DMS 273 (cell line): ENCODE results near the gene FAM83G.

Source experiments
- DNase-seq: peaks from one replicate; lab custom pipeline; 2025; ENCODE audit not compliant: unreplicated experiment; lab: John Stamatoyannopoulos, UW

Gene FAM83G

DNA sequence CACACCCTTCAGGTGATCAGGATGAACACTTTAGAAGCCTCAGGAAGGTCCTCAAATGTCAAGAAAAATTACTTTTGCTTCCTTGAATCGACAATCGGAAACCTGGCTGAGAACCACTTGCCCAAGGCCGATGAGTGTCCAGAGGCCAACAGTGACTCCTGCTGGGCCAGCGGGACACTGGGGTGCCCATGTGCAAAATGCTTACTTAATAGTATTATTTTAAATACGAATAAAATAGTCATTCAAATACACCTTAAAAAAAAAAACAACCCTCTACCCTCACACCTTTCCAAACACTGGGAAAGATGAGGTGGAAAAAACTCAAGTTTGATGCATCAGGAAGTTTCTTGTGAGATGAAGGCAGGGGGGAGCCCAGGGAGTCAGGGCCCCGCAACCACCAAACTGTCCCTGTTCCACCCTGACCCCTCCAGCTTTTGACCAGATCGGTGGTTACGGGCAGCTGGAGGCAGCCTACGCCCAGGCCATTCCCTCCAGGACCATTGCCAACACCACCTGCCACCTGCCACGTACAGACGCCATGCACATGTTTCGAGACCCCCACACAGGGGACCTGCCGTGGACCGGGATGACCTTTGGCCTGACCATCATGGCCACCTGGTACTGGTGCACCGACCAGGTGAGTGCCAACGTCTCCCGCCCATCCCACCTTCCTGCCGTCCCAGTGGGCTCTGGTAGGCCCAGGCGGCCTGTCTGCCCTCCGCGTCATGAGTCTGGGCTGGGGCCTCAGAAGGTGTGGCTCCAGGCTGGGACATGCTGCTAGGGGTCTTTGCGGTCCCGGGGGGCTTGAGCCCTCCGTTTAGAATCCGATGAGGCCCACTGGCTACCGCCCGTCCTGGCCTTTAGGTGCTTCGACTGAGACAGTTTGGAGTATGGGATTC lies 33.7 kb downstream of the FAM83G start:
- no peak for DNase-seq

DNA sequence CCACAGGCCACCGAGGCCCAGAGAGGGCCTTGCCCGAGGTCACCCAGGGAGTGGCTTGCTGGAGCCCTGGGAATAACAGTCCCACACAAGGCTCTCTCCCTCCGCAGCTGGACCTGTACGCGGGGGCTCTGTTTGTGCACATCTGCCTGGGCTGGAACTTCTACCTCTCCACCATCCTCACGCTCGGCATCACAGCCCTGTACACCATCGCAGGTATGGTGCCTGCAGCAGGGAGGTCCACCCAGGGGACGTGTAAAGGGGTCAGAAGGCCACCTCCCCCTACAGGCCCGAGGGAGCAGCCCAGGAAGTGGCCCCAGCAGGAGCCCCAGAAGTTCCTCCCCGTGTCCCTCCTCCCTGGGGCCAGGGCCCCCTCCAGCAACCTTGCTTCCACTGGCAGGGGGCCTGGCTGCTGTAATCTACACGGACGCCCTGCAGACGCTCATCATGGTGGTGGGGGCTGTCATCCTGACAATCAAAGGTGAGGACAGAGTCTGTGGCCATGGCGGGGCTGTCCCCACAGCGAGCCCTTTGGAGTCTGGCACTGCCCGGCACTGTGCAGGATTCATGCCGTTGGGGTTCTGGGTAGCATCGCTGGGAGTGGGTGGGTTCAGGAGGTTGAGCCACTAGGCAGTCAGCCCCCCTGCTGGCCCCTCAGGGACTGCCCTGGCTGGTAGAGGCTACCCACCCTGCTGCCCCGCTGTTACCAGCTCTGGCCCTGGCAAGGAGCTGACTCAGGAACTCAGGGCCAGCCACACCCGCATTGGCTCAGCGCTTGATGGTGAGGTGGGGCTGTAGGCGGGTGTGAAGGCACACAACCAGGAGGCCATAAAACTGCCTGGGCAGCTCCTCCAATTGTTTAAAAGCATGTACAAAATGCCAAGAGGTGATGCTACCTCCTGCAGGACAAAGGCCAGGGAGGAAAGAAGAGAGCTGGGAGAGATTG lies 35.3 kb downstream of the FAM83G start:
- DNase-seq = no peak

DNA sequence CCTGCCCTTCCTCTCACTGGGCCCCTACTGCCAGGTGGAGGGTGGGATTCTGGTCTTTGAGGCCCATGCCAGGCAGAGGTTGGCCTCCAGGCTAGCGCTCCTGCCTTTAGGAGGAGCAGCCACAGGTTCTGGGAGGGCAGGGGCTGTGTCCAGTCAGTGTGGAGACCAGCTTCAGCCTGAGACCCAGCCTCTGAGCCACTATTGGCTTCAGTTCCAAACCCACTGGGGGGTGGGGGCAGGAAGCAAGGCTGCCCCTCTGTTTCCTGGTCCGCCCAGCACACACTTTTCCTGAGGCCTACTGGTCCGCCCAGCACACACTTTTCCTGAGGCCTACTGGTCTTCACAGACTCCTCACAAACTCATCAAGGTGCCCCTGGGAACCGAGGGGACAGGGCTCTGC lies 36.2 kb downstream of the FAM83G start:
- no peak for DNase-seq

DNA sequence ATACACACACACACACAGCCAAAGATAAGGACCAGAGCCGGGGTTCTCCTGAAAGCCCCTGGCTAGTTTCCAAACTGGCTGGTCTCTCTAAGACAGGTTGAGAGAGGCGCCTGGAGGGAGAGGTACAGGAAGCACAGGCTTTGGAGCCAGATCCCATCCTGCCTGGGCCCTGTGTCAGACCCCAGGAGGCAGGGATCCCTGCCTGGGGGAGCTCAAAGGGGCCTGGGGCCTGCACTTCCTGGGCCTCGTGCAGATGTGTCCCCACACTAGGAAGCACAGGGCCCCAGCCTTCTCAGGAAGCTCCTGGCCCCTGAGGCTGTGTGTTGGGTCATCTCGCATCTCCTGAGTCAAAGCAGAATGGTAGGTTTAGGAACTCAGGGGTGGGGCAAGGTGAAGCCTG lies 36.6 kb downstream of the FAM83G start:
- peak; percentile 65 for DNase-seq

DNA sequence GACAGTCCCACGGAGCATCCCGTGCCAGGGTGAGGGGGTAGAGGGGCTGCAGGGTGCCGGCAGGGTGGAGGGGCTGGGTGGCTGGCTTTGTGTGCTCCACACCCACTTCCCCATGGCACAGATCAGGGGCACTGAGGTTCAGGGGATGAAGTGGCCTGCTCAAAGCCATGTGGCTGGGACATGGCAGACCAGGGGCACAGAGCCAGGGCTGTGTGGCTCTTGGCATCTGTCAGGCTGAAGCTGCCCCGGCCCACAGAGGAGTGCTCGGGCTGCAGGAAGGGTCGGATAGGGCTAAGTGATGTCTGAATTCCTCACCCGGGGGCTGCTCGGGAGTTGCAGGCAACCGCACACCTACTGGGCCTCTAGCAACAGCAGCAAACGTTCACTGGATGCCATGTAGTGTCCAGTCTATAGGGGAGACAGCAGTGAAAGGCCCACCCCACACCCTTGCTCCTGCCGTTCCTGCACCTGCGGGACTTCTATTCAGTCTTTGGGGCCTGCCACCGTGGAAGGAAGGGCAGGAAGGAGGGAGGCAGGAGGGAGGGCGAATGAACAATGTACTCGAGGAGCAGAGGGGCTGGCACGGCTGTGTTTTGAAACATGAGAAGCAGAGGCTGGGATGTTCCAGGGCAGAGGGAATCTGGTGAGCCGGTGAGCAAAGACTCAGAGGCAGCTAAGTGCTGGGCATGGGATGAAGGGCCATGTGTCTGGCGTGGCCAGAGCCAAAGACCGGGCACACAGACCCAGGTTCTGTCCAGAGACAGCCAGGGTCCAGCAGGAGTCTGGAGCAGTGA lies 37.5 kb downstream of the FAM83G start:
- peak; percentile 88 for DNase-seq

DNA sequence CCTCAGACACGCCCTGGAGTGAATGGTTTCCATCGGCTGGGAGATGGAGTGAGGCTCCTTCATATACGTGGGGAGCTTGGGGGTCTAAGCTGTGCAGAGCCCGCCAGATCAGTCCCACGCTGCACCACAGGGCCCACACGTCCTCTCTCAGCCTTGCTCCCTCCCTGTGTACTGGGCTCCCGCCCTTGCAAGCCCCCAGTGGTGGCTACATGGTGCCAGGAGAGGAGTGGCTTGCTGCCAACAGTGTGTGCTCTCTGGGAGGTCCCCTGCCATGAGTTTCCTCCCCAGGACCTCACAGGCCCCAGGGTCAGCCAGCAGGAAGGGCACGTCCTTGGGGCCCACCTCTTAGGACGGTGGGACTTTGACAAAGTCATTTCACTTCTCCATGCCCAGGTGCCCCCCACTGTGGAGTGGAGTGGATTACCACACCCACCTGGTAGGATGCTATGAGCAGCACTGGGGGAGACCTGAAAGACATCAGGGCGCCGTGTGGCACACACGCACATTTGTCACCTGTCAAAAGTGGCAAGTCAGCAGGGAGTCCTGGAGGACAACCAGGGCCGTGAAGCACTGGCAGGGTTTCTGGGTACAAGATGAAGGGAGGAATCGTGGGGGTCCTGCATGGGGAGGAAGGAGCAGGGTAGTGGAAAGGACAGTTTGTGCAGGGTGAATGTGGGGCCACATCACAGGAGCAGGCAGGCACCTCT lies 38.9 kb downstream of the FAM83G start:
- peak; percentile 49 for DNase-seq

DNA sequence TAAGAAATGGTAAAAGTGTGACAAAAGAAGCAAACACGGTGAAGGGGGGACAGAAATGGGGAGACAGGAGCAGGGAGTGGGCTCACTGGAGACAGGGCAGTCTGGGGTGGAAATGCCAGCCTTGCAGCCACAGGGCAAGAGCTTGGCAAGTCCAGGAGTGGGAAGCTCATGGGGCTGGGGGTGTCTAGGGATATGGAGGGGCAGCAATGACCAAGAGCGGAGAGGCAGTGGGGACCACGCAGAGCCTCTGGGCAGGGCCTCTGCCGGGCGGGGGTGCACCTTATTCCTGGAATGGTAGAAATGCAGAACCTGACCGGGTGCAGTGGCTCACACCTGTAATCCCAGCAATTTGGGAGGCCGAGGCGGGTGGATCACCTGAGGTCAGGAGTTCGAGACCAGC lies 40.0 kb downstream of the FAM83G start:
- no peak for DNase-seq

DNA sequence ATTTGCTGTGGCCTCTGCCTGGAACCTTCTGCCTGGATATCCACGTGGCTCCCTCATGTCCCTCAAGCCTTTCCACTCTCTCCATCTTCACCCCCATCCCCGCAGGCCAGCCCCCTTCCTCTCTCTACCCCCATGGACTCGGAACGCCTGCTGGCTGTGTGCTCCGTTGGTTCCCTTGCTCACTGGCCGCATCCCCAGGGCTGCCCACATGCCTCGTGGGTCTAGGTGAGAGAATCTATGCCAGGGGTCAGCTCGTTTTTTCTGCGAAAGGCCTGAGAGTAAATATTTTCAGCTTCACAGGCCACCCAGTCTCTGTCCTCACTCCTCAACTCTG lies 40.6 kb downstream of the FAM83G start:
- DNase-seq = no peak

DNA sequence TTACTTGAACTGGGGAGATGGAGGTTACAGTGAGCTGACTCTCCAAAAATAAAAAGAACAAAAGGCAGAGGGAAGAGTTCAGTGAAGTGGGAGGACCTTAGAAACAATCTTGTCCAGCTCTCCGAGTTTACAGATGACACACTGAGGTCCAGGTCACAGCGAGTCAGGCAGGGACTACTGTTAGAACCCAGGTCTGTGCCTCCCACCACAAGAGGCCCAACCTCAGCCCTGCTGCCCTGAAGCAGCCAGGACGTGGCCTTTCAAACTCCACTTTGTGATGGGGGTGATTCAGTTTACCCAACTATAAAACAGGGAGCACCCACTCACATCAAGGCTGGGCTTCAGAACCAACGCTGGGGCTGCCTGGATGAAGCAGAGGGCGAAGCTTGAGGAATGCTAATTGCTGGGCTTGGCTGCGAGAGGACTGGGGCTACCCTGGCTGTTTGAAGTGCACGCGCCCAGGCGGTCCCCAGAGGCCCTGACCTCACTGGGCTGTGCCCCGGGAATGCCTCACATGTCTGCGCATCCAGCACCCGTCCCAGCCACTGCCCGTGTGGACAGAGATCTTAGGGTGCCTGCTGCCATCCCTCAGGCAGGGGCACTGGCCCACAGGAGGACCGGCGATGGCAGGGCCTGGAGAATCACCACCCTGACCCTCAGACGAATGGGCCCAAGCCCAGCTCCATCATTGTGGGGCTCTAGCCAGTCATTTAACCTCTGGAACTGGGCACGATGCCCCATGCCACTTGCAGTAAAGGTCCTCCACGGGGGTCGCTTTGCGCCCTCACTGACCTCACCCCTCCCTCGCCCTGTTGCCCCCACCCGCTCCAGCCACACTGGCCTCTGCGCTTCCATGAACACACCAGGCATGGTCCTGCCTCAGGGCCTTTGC lies 41.2 kb downstream of the FAM83G start:
- DNase-seq = no peak

DNA sequence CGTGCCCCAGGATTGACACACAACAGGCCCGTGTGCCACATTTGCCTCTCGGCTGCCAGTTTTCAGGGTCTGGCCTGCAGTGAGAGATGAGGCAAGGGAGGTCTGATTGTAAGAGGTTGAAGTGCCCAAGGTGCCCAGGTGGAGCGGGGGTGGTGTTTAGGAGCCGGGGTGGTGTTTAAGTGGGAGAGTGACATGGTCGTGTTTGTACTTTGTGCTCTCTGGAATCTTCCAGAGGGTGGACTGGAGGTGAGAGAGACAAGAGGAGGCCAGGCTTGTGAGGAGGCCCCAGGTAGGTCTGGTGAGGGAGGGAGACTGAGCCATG lies 42.1 kb downstream of the FAM83G start:
- DNase-seq = no peak

DNA sequence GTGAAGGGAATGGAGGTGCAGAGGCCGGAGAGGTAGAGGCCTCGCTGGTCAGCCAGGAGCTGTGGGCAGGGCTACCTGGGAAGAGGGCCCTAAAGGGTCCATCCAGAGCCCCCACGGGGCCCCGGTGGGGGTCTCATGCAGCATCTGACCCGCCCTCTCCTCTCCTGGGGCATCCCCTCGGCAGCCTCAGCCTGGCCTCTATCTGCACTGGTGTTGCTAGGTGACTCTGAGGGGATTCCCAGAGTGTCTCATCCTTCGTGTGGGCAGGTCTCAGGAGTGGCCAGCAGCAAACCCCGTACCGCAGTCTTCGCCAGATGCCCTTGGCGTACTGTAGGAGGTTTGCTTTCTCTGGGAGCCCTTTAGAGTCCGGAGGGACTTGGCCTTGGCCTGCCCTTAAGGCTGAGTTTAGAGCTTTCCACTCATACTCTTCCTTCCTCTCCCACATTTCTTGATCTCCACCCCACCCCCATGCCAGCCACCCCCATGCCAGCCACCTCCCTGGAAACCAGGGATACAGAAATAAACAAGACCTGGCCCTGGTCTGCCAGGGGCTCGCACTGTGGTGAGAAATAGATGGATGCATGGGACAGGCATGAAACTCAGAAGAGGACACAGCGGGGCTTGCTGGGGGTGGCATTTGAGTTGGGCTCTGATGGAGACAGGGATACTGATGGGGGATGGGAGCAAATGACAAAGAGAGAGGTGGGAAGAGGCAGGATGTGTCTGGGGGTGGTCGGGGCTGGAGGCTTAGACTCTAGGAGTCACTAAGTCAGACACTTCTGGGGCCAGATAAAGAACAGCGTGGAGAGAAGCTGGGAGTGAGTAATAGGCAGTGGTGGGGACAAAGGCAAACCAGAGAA lies 42.7 kb downstream of the FAM83G start:
- no peak for DNase-seq

DNA sequence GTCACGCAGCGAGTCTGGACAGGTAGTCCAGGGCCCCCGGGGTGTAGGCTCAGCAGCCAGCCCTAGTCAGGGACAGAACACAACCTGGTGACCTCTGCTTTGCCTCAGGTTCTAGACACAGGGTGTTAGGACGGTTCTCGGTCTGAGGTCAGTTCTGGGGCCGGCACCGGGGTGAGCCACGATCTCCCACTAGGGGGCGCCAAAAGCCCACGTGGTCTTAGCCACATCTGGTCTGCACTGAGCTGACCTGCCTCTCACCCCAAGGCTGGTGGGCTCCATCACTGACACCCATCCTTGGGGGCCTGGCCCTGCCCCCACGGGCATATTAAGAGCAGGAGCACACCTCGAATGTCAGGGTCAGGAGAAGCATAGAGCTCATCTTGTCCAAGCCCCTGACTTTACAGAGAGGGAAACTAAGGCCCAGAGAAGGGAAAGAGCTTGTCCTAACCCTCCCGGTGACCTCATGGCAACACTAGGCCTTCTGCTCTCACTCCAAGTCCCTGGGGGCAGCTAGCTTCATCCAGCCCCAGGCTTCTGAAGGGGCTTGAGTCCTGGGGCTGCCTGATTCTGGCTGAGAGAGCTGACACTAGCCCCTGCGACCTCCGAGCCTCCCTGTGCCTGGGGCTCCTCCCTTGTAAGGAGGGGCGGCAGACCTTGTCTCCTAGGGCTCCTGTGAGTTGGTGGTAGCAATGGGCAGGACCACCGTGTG lies 43.6 kb downstream of the FAM83G start:
- DNase-seq = peak; percentile 79

DNA sequence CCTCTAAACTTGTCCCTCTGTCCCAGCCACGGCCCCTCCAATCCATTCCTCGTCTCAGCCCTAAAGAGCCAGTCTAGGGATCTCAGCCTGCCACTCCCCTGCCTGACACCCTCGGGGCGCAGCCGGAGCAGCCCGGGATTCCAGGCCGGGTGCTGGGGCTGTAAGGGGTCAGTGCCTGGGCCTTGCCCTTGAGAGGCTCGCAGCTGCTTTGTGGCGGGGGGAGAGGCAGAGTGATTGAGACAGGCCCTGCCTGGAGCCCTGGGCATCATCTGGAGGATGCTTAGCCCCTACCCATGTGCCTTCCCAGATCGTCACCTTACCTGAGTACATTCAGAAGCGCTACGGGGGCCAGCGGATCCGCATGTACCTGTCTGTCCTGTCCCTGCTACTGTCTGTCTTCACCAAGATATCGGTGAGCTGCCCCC lies 44.3 kb downstream of the FAM83G start:
- no peak for DNase-seq

DNA sequence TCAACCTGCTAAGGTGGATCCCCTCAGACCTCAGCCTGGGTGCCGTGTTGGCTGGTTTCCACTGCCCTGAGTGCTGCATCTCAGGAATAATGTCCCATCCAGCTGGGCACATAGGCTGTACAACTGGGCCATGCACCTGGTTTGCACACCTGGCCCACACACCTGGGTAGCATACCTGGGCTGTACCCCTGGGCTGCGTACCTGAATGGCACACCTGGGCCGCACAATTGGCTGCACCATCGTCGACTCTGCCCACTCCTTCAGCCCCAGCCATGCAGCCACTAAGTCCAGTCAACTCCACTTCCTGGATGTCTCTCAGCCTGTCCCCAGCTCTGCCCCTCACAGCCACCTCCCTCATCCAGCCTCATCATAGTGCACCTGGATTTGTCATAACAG lies 44.7 kb downstream of the FAM83G start:
- DNase-seq = no peak

DNA sequence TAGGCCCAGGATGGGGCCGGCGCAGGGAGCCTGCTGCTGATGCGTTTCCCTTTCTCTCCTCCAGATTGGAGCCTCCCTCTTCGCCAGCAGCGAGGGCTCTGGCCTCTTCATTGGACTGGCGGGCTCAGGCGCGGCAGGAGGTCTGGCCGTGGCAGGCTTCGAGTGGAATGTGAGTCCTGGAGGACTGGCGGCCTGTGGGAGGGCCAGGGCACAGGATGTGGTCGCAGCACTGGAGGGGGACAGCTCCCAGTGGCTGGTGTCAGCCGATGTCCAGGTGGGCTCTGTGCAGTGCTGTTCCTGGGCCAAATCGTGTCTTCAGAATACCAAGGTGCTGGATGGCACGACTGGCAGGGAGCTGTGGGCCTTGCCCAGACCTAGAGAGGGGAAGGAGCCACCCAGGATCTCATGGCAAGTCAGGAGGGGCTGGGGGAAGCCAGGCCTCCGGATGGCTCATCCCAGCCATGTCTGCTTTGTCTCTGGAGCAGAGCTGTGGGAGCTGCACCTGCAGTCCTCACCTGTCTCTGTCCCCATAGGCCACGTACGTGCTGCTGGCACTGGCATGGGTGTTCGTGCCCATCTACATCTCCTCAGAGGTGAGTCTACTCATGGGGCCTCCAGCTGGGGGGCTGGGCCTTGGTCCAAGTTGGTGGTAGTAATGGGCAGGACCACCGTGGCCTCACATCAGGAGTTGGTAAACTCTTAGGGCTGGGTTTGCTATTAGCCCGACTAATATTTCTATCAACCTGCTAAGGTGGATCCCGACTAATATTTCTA lies 45.3 kb downstream of the FAM83G start:
- no peak for DNase-seq

DNA sequence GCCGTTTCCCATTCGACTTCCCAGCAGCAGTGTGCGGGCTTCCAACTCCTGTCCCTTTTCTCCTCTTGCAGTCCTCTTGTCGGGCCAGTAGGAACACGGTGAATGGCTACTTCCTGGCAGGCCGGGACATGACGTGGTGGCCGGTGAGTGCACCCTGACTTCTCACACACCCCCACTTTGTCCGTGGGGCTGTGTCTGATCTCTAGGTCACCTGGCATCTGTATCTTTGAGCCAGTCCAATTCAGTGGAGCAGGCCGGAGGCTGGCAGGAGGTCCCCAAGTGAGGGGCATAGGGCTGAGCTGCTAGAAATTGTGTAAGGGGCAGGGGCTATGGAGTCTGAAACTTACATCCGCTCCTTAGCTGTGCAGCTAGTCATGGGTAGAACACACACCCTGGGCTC lies 46.0 kb downstream of the FAM83G start:
- no peak for DNase-seq

DNA sequence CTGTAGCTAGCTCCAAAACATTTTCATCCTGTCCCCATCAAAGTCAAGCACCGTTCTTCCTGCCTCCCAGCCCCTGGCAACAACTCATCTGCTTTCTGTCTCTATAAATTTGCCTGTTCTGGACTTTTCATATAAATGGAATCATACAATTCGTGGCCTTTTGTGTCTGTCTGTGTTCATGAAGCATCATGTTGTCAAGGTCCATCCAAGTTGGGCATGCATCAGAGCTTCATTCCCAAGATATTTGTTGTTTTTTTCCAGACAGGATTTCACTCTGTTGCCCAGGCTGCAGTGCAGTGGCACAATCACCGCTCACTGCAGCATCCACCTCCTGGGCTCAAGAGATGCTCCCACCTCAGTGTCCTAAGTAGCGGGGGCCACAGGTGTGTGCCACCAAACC lies 46.7 kb downstream of the FAM83G start:
- DNase-seq = no peak

DNA sequence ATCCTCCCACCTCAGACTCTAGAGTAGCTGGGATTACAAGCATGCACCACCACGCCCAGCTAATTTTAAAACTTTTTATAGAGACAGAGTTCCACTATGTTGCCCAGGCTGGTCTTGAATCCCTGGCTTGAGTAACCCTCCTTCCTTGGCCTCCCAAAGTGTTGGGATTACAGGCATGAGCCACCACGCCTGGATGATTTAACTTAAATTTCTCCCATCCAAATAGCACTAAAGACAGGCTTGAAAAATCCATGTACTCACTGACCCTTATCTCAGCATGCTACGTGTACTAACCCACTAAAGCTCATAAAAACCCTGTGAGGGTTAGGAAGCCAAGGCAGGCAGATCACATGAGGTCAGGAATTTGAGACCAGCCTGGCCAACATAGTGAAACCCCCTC lies 48.0 kb downstream of the FAM83G start:
- no peak for DNase-seq
